NCI-H82 (cell line): Measurements from ENCODE around the gene KRTAP4-7.
"Not testable (repeated sequence)": the region's sequence is repeated elsewhere in the genome, so short reads cannot be mapped to it uniquely, and the experiment has no call there.

Experiments
- DNase-seq: peaks from one replicate; lab custom pipeline; 2025; lab: John Stamatoyannopoulos, UW

KRTAP4-7 gene

GRCh38 chr17:41108728-41109386 is 24.9 kb downstream of the KRTAP4-7 start:
- not testable (repeated sequence) for DNase-seq

GRCh38 chr17:41111151-41111885 is 27.4 kb downstream of the KRTAP4-7 start:
- no peak for DNase-seq

GRCh38 chr17:41116297-41116696 is 32.3 kb downstream of the KRTAP4-7 start:
- DNase-seq = no peak

- not testable (repeated sequence) for DNase-seq
Measured at GRCh38 chr17:41117846-41118386, 34.0 kb downstream of the KRTAP4-7 start, which contains the start of gene KRTAP4-11. Gene KRTAP4-11, minus strand, starts transcription at chr17:41118373. Its CDS starts 58 bp downstream, at chr17:41118315.

GRCh38 chr17:41118721-41119120 is 34.8 kb downstream of the KRTAP4-7 start:
- no peak for DNase-seq

- DNase-seq = not testable (repeated sequence)
Measured at GRCh38 chr17:41119696-41120690, 36.0 kb downstream of the KRTAP4-7 start.

- no peak for DNase-seq
Measured at GRCh38 chr17:41121742-41122141, 37.8 kb downstream of the KRTAP4-7 start.

GRCh38 chr17:41123292-41123990 is 39.5 kb downstream of the KRTAP4-7 start:
- DNase-seq = not testable (repeated sequence)

GRCh38 chr17:41123991-41124371 is 40.0 kb downstream of the KRTAP4-7 start, which contains the start of gene KRTAP4-12:
Gene KRTAP4-12, minus strand, starts transcription at chr17:41124182. Its CDS starts 60 bp downstream, at chr17:41124122.
- DNase-seq = not testable (repeated sequence)

GRCh38 chr17:41125064-41125463 is 41.1 kb downstream of the KRTAP4-7 start:
- DNase-seq = no peak

GRCh38 chr17:41126412-41126811 is 42.5 kb downstream of the KRTAP4-7 start:
- no peak for DNase-seq

- no peak for DNase-seq
Measured at GRCh38 chr17:41127371-41127770, 43.4 kb downstream of the KRTAP4-7 start.

GRCh38 chr17:41131979-41132378 is 48.0 kb downstream of the KRTAP4-7 start:
- DNase-seq = no peak

- DNase-seq = no peak
Measured at GRCh38 chr17:41133880-41134735, 50.2 kb downstream of the KRTAP4-7 start.
